Measurements from ENCODE around the gene TEKT5. TPM values are rescaled to one million over a fixed set of nuclear protein-coding genes. Genes with fewer than 3 reads are reported as not detected.
"Not testable (repeated sequence)": the region's sequence is repeated elsewhere in the genome, so short reads cannot be mapped to it uniquely, and the experiment has no call there.

The TEKT5 gene
- total and polyA plus RNA-seq, 4 donors = 0.13 to 0.92 TPM; not detected in 2

DNA sequence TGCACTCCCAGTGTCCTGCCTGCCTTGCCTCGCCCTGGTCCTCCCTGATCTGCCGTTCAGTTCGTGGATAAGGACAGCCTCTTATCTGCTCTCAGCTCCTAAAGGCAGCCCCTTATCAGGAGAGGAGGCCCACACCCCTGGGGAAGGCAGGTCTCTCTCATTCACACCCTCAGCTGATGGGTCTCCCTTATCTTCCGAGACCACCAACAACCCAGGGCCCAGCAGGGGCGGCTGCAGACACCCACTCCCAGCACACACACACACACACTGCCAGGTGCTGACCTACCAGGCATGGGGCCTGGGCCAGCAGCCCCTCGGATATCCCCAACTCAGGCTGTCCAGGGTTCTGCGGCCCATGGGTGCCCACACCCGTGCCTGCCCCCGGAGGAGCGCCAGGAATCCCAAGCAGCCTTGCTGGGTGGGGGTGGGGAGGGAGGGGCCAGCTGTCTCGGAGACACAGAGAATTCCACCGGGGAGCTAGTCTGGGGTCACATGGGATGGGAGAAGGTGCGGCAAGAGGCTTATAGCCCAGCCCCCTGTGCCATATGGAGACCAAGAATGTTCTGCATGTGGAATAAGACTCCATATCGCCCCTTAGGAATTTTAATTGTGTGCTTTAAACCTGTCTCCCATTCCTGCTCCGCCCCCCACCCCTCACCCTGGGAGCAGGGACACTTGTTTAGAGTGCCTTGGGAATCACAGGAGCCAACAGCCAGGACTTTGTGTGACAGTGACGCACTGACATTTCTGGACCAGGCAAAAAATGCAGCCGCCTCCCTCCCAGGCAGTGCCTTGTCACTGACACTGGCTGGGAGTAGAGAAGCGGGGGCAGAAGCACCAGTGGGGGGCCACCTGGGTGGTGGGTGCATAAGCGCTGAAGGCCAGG lies 72.5 kb downstream of the TEKT5 start:
- Histone ChIP-seq H3K36me3 (ENCODE audit: control insufficient read depth in 4 of 4, insufficient read depth in 3 of 4, low read depth in 1 of 4, low read length in 3 of 4) (no peaks in the 10 kb centered on the region), H3K4me3 (ENCODE audit: low read depth in 1 of 3, low read length in 3 of 3) (no peak overlapping the region), H3K27me3 (ENCODE audit: control insufficient read depth in 4 of 4, insufficient read depth in 4 of 4, low read length in 3 of 4) (no peaks in the 10 kb centered on the region), H3K9ac (ENCODE audit: low read depth in 1 of 2, low read length in 2 of 2) (no peak overlapping the region), H3K4me1 (ENCODE audit: control insufficient read depth in 4 of 4, insufficient read depth in 4 of 4, low read length in 3 of 4) (peaks cover 0 to 2% (median 0%) of the 10 kb centered on the region in 4 donors), H3K27ac (ENCODE audit: low read depth in 1 of 2, low read length in 2 of 2) (no peak overlapping the region), H3K9me3 (ENCODE audit: control insufficient read depth in 4 of 4, low read length in 3 of 4) (no peaks in the 10 kb centered on the region)
- peak; percentile 57 for DNase-seq (ENCODE audit: low spot score)
- WGBS = 86% methylated on average over 19 of the region's 19 CpGs
- no peak for TF ChIP-seq NR2F2 (IDR thresholded peaks at IDR 0.05)
- TF ChIP-seq HNF4G (IDR thresholded peaks at IDR 0.05) = no peak
- TF ChIP-seq, protein P1, sequence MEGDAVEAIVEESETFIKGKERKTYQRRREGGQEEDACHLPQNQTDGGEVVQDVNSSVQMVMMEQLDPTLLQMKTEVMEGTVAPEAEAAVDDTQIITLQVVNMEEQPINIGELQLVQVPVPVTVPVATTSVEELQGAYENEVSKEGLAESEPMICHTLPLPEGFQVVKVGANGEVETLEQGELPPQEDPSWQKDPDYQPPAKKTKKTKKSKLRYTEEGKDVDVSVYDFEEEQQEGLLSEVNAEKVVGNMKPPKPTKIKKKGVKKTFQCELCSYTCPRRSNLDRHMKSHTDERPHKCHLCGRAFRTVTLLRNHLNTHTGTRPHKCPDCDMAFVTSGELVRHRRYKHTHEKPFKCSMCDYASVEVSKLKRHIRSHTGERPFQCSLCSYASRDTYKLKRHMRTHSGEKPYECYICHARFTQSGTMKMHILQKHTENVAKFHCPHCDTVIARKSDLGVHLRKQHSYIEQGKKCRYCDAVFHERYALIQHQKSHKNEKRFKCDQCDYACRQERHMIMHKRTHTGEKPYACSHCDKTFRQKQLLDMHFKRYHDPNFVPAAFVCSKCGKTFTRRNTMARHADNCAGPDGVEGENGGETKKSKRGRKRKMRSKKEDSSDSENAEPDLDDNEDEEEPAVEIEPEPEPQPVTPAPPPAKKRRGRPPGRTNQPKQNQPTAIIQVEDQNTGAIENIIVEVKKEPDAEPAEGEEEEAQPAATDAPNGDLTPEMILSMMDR (IDR thresholded peaks at IDR 0.05; ENCODE audit: low read depth, low read length, missing input control) = no peak
- TF ChIP-seq, protein P2, sequence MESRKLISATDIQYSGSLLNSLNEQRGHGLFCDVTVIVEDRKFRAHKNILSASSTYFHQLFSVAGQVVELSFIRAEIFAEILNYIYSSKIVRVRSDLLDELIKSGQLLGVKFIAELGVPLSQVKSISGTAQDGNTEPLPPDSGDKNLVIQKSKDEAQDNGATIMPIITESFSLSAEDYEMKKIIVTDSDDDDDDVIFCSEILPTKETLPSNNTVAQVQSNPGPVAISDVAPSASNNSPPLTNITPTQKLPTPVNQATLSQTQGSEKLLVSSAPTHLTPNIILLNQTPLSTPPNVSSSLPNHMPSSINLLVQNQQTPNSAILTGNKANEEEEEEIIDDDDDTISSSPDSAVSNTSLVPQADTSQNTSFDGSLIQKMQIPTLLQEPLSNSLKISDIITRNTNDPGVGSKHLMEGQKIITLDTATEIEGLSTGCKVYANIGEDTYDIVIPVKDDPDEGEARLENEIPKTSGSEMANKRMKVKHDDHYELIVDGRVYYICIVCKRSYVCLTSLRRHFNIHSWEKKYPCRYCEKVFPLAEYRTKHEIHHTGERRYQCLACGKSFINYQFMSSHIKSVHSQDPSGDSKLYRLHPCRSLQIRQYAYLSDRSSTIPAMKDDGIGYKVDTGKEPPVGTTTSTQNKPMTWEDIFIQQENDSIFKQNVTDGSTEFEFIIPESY (IDR thresholded peaks at IDR 0.05) = no peak
- TF ChIP-seq GABPA (IDR thresholded peaks at IDR 0.05 in 1 of 2, conservative IDR thresholded peaks at IDR 0.05 in 1 of 2) = no peak

DNA sequence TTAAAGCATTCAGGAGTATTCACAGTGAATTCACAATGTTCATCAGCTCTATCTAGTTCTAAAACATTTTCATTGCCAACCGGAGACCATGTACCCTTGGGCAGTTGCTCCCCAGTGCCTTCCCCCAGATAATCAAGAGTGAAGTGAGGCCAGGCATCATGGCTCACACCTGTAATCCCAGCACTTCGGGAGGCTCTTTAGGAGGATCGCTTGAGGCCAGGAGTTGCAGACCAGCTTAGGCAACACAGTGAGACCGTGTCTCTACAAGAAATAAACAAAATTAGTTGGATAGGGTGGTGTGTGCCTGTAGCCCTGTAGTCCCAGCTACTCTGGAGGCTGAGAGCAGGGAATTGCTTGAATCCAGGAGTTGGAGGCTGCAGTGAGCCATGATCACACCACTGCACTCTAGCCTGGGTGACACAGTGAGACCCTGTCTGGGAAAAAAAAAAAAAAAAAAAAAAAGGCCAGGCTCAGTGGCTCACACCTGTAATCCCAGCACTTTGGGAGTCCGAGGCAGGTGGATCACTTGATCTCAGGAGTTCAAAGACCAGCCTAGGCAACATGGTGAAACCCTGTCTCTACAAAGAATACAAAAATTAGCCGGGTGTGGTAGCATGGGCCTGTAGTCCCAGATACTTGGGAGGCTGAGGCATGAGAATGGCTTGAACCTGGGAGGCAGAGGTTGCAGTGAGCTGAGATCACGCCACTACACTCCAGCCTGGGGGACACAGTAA lies 73.3 kb downstream of the TEKT5 start:
- H3K27ac ChIP-seq (ENCODE audit: low read depth in 1 of 2, low read length in 2 of 2); H3K36me3 ChIP-seq (ENCODE audit: control insufficient read depth in 4 of 4, insufficient read depth in 3 of 4, low read depth in 1 of 4, low read length in 3 of 4); H3K9ac ChIP-seq (ENCODE audit: low read depth in 1 of 2, low read length in 2 of 2); H3K9me3 ChIP-seq (ENCODE audit: control insufficient read depth in 4 of 4, low read length in 3 of 4); H3K27me3 ChIP-seq (ENCODE audit: control insufficient read depth in 4 of 4, insufficient read depth in 4 of 4, low read length in 3 of 4); DNase-seq (ENCODE audit: low spot score); H3K4me1 ChIP-seq (ENCODE audit: control insufficient read depth in 4 of 4, insufficient read depth in 4 of 4, low read length in 3 of 4); H3K4me3 ChIP-seq (ENCODE audit: low read depth in 1 of 3, low read length in 3 of 3): not testable (repeated sequence)
- 92% methylated on average over 7 of the region's 7 CpGs for WGBS

DNA sequence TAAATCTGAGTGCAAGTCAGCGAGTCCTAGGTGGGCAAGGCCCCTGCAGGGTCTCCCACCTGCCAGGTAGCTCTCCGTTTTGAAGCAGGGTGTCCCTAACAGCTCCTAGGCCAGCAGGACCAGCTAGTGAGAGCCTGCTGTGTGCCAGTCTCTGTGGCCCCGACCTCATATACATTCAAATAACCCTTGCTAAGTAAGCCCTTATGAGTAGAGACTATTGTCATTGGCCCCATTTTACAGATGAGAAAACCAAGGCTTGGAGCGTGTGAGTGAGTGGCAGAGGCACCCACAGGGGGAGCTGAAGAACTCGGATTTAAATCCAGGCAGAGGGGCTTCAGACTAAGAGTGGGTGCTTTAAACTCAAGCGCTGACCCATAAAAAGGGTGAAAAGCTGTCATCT lies 74.6 kb downstream of the TEKT5 start:
- no peaks in the 10 kb centered on the region for H3K36me3 ChIP-seq (ENCODE audit: control insufficient read depth in 4 of 4, insufficient read depth in 3 of 4, low read depth in 1 of 4, low read length in 3 of 4)
- H3K9ac ChIP-seq (ENCODE audit: low read depth in 1 of 2, low read length in 2 of 2) = no peak overlapping the region
- TF ChIP-seq, protein P2 (IDR thresholded peaks at IDR 0.05) = no peak
- no peak for TF ChIP-seq NR2F2 (IDR thresholded peaks at IDR 0.05)
- TF ChIP-seq, protein P3, sequence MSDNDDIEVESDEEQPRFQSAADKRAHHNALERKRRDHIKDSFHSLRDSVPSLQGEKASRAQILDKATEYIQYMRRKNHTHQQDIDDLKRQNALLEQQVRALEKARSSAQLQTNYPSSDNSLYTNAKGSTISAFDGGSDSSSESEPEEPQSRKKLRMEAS (IDR thresholded peaks at IDR 0.05) = no peak
- no peak for TF ChIP-seq EGR1 (IDR thresholded peaks at IDR 0.05; ENCODE audit: low read depth in 2 of 2)
- TF ChIP-seq JUND (IDR thresholded peaks at IDR 0.05) = no peak
- TF ChIP-seq FOXA1 (IDR thresholded peaks at IDR 0.05) = no peak
- TF ChIP-seq, protein P1 (IDR thresholded peaks at IDR 0.05; ENCODE audit: low read depth, low read length, missing input control) = no peak
- no peak for DNase-seq (ENCODE audit: low spot score)
- no peak overlapping the region for H3K4me3 ChIP-seq (ENCODE audit: low read depth in 1 of 3, low read length in 3 of 3)
- H3K4me1 ChIP-seq (ENCODE audit: control insufficient read depth in 4 of 4, insufficient read depth in 4 of 4, low read length in 3 of 4) = no peaks in the 10 kb centered on the region
- no peaks in the 10 kb centered on the region for H3K9me3 ChIP-seq (ENCODE audit: control insufficient read depth in 4 of 4, low read length in 3 of 4)
- H3K27me3 ChIP-seq (ENCODE audit: control insufficient read depth in 4 of 4, insufficient read depth in 4 of 4, low read length in 3 of 4) = no peaks in the 10 kb centered on the region
- H3K27ac ChIP-seq (ENCODE audit: low read depth in 1 of 2, low read length in 2 of 2) = no peak overlapping the region
- 91% methylated on average over 6 of the region's 6 CpGs for WGBS

Measured in liver (tissue), 9 donors.